BLaER1 (cell line): Measurements from ENCODE around the gene UBAP1.
"Not testable (repeated sequence)": the region's sequence is repeated elsewhere in the genome, so short reads cannot be mapped to it uniquely, and the experiment has no call there.

Experiments
- H3K27ac ChIP-seq: shearing (Covaris generic); formaldehyde crosslinking; 2 replicates; pipeline ENCODE4 v1.8.1; 2022
- H3K27me3 ChIP-seq: shearing (Covaris generic); formaldehyde crosslinking; 2 replicates; pipeline ENCODE4 v1.8.1; 2022
- H3K36me3 ChIP-seq: shearing (Covaris generic); formaldehyde crosslinking; 2 replicates; pipeline ENCODE4 v1.8.1; 2022
- H3K4me1 ChIP-seq: shearing (Covaris generic); formaldehyde crosslinking; 2 replicates; pipeline ENCODE4 v1.8.1; 2022
- H3K4me2 ChIP-seq: shearing (Covaris generic); formaldehyde crosslinking; 2 replicates; pipeline ENCODE4 v1.8.1; 2022
- H3K4me3 ChIP-seq: shearing (Covaris generic); formaldehyde crosslinking; 2 replicates; pipeline ENCODE4 v1.8.1; 2022
- H3K9ac ChIP-seq: shearing (Covaris generic); formaldehyde crosslinking; 2 replicates; pipeline ENCODE4 v1.8.1; 2022
- H3K9me3 ChIP-seq: shearing (Covaris generic); formaldehyde crosslinking; 2 replicates; pipeline ENCODE4 v1.8.1; 2022
- H4K20me1 ChIP-seq: shearing (Covaris generic); formaldehyde crosslinking; 2 replicates; pipeline ENCODE4 v1.8.1; 2022
- Cebpa-rat ChIP-seq: shearing (Covaris generic); IDR thresholded peaks from 2 replicates; pipeline ENCODE4 v1.8.1; 2022

Gene UBAP1

GRCh38 chr9:34219421-34219820, 40.6 kb downstream of the UBAP1 start:
- Histone ChIP-seq H3K4me3 (no peak overlapping the region), H3K9ac (no peak overlapping the region), H3K27me3 (no peaks in the 10 kb centered on the region), H3K4me2 (no peak overlapping the region), H3K4me1 (peaks cover 5% of the 10 kb centered on the region), H3K9me3 (no peaks in the 10 kb centered on the region), H4K20me1 (peaks cover 82% of the 10 kb centered on the region), H3K27ac (no peak overlapping the region), H3K36me3 (peaks cover 54% of the 10 kb centered on the region)
- no peak for TF ChIP-seq Cebpa-rat

GRCh38 chr9:34220218-34220617, 41.4 kb downstream of the UBAP1 start:
- Histone ChIP-seq H3K9ac (no peak overlapping the region), H4K20me1 (peaks cover 82% of the 10 kb centered on the region), H3K4me2 (no peak overlapping the region), H3K4me3 (no peak overlapping the region), H3K4me1 (peaks cover 8% of the 10 kb centered on the region), H3K27ac (no peak overlapping the region), H3K9me3 (no peaks in the 10 kb centered on the region), H3K27me3 (no peaks in the 10 kb centered on the region), H3K36me3 (peaks cover 56% of the 10 kb centered on the region)
- TF ChIP-seq Cebpa-rat = no peak

- Histone ChIP-seq H3K4me3 (no peak overlapping the region), H3K4me2 (peak overlapping the region; percentile 10; the same call in 1 of the 2 replicates), H3K9ac (no peak overlapping the region), H4K20me1 (peaks cover 67% of the 10 kb centered on the region), H3K9me3 (no peaks in the 10 kb centered on the region), H3K27me3 (no peaks in the 10 kb centered on the region), H3K36me3 (peaks cover 62% of the 10 kb centered on the region), H3K4me1 (peaks cover 8% of the 10 kb centered on the region), H3K27ac (no peak overlapping the region)
- TF ChIP-seq Cebpa-rat = no peak
These were observed 45.5 kb downstream of the UBAP1 start for GRCh38 chr9:34224349-34224748.

DNA sequence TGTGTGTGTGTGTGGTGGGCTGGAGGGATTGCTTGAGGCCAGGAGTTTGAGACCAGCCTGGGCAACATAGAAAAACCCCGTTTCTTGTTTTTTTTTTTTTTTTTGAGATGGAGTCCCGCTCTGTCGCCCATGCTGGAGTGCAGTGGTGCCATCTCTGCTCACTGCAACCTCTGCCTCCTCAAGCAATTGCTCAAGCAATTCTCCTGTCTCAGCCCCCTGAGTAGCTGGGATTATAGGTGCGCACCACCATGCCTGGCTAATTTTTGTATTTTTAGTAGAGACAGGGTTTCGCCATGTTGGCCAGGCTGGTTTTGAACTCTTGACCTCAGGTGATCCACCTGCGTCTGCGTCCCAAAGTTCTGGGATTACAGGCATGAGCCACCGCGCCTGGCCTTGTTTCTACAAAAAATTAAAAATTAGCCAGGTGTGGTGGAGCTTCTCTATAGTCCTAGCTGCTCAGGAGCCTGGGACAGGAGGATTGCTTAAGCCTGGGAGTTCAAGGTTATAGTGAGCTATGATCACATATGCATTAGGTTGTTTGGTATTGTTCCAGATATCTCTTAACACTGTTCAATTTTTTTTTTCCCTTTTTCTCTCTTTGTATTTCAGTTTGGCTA, 47.4 kb downstream of the UBAP1 start:
- H3K9me3 ChIP-seq, H3K9ac ChIP-seq, H3K4me1 ChIP-seq, H3K4me2 ChIP-seq, H3K4me3 ChIP-seq, H3K27me3 ChIP-seq, H3K27ac ChIP-seq: not testable (repeated sequence)
- Histone ChIP-seq H4K20me1 (peaks cover 75% of the 10 kb centered on the region), H3K36me3 (peaks cover 58% of the 10 kb centered on the region)

GRCh38 chr9:34227445-34227844, 48.6 kb downstream of the UBAP1 start:
- H3K9ac ChIP-seq = no peak overlapping the region
- no peak overlapping the region for H3K4me2 ChIP-seq
- no peak overlapping the region for H3K4me3 ChIP-seq
- H3K27me3 ChIP-seq = no peaks in the 10 kb centered on the region
- H3K36me3 ChIP-seq = peaks cover 60% of the 10 kb centered on the region
- H3K9me3 ChIP-seq = no peaks in the 10 kb centered on the region
- H3K27ac ChIP-seq = no peak overlapping the region
- TF ChIP-seq Cebpa-rat = no peak
- peaks cover 80% of the 10 kb centered on the region for H4K20me1 ChIP-seq
- H3K4me1 ChIP-seq = peaks cover 8% of the 10 kb centered on the region

DNA sequence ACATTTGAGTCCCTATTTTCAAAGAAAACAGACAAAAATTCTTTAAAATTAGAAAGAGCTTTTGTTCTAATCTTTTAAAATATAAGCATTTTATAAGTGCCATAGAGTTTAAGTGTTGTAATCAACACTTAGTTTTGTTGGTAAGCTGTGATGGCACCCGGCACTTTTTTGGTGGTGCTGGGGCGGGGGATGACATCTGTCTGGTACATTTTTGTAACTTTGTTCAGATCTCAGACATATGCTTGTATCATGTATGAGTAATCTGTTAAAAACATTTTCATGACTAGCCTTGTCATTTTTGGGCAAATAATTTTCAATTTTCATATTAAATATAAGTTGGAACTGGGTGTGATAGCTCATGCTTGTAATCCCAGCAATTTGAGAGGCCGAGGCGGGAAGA, 51.7 kb downstream of the UBAP1 start:
- Histone ChIP-seq H3K4me2 (no peak overlapping the region), H3K4me3 (no peak overlapping the region), H3K36me3 (peaks cover 62% of the 10 kb centered on the region), H3K4me1 (no peaks in the 10 kb centered on the region), H3K9me3 (no peaks in the 10 kb centered on the region), H3K9ac (no peak overlapping the region), H4K20me1 (peaks cover 72% of the 10 kb centered on the region), H3K27ac (no peak overlapping the region), H3K27me3 (no peaks in the 10 kb centered on the region)
- no peak for TF ChIP-seq Cebpa-rat

DNA sequence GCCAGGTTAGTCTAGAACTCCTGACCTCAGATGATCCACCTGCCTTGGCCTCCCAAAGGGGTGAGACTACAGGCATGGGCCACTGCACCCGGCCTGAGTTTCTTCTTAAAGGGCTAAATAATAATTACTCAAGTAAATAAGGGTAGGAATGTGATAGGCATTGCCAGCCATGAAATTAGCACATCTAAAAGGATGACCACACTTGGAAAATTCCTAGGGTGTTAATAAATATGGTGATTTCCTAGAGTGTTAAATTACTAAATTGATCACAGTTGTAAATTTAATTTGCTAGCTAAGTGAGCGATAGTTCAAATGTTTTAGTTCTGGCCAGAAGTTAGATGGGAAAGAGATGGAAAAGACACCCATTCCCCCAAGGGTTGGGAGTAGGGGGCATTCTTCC, 53.4 kb downstream of the UBAP1 start:
- no peaks in the 10 kb centered on the region for H3K4me1 ChIP-seq

DNA sequence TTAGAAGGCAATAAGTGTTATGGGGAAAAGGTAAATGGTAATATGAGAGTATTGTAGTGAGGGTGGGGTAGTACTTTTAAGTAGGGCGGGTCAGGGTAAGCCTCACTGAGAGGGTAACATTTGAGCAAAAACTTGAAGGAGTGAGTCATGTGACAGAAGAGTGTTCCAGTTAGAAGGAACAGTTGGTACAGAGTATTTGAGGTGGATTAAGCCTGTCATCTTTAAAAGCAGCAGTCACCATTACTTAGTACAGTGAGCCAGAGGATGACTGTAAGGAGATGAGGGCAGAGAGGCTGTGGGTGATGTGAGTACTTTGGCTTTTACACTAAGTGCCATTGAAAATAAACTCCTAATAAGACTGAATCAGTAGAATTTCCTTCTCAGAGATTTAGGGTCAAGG, 54.8 kb downstream of the UBAP1 start:
- H4K20me1 ChIP-seq = peaks cover 87% of the 10 kb centered on the region
- no peak overlapping the region for H3K27ac ChIP-seq
- H3K36me3 ChIP-seq = peaks cover 79% of the 10 kb centered on the region
- no peak overlapping the region for H3K4me2 ChIP-seq
- H3K4me3 ChIP-seq = no peak overlapping the region
- no peaks in the 10 kb centered on the region for H3K4me1 ChIP-seq
- no peak overlapping the region for H3K9ac ChIP-seq
- H3K9me3 ChIP-seq = no peaks in the 10 kb centered on the region
- no peaks in the 10 kb centered on the region for H3K27me3 ChIP-seq
- no peak for TF ChIP-seq Cebpa-rat

More for the DNA sequence above, 53.4 kb downstream of the UBAP1 start:
- Histone ChIP-seq H4K20me1 (peaks cover 77% of the 10 kb centered on the region), H3K4me2 (no peak overlapping the region), H3K9me3 (no peaks in the 10 kb centered on the region), H3K27ac (no peak overlapping the region), H3K27me3 (no peaks in the 10 kb centered on the region), H3K4me3 (no peak overlapping the region), H3K9ac (no peak overlapping the region), H3K36me3 (peaks cover 74% of the 10 kb centered on the region)
- no peak for TF ChIP-seq Cebpa-rat

GRCh38 chr9:34237836-34238235, 59.0 kb downstream of the UBAP1 start:
- peaks cover 91% of the 10 kb centered on the region for H4K20me1 ChIP-seq
- no peak overlapping the region for H3K4me3 ChIP-seq
- H3K9ac ChIP-seq = no peak overlapping the region
- no peak for TF ChIP-seq Cebpa-rat
- H3K9me3 ChIP-seq = no peaks in the 10 kb centered on the region
- H3K4me1 ChIP-seq = no peaks in the 10 kb centered on the region
- peaks cover 83% of the 10 kb centered on the region for H3K36me3 ChIP-seq
- H3K27ac ChIP-seq = no peak overlapping the region
- H3K4me2 ChIP-seq = no peak overlapping the region
- no peaks in the 10 kb centered on the region for H3K27me3 ChIP-seq

- Histone ChIP-seq H3K36me3 (peaks cover 77% of the 10 kb centered on the region), H4K20me1 (peaks cover 81% of the 10 kb centered on the region), H3K4me3 (no peak overlapping the region), H3K27ac (no peak overlapping the region), H3K4me2 (no peak overlapping the region), H3K4me1 (no peaks in the 10 kb centered on the region), H3K9ac (no peak overlapping the region), H3K27me3 (no peaks in the 10 kb centered on the region), H3K9me3 (no peaks in the 10 kb centered on the region)
- no peak for TF ChIP-seq Cebpa-rat
These were observed 61.2 kb downstream of the UBAP1 start for GRCh38 chr9:34240006-34240405.

GRCh38 chr9:34242830-34243229, 64.0 kb downstream of the UBAP1 start:
- Histone ChIP-seq H4K20me1 (peaks cover 81% of the 10 kb centered on the region), H3K27me3 (no peaks in the 10 kb centered on the region), H3K4me1 (no peaks in the 10 kb centered on the region), H3K9ac (no peak overlapping the region), H3K36me3 (peaks cover 72% of the 10 kb centered on the region), H3K4me3 (no peak overlapping the region), H3K4me2 (no peak overlapping the region), H3K9me3 (no peaks in the 10 kb centered on the region), H3K27ac (no peak overlapping the region)
- no peak for TF ChIP-seq Cebpa-rat

DNA sequence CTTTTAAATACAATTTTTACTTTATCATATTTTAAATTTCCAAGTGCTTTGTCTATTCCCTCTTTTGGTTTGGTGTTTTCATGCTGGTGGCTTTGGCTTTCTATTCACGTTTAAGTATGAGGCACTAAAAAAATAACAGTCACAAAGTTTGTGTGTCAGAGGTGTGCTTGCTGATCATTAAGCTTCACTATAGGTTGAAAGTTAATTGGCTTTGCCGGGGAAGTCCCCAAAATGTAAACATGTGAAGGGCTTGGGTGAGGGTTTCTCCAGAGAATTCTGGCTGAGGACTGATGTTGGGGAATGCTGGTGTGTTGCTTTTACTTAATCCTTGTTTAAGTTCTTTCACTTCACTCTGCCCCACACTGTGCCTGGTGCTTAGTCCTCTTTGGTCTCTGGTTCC, 66.4 kb downstream of the UBAP1 start:
- H3K4me2 ChIP-seq, H3K27ac ChIP-seq, H3K4me3 ChIP-seq, H3K27me3 ChIP-seq, H3K4me1 ChIP-seq, H3K9me3 ChIP-seq, H3K9ac ChIP-seq: not testable (repeated sequence)
- Histone ChIP-seq H3K36me3 (peaks cover 79% of the 10 kb centered on the region), H4K20me1 (peaks cover 80% of the 10 kb centered on the region)
